ENCODE measurements around the gene HIPK2.

HIPK2 gene

DNA sequence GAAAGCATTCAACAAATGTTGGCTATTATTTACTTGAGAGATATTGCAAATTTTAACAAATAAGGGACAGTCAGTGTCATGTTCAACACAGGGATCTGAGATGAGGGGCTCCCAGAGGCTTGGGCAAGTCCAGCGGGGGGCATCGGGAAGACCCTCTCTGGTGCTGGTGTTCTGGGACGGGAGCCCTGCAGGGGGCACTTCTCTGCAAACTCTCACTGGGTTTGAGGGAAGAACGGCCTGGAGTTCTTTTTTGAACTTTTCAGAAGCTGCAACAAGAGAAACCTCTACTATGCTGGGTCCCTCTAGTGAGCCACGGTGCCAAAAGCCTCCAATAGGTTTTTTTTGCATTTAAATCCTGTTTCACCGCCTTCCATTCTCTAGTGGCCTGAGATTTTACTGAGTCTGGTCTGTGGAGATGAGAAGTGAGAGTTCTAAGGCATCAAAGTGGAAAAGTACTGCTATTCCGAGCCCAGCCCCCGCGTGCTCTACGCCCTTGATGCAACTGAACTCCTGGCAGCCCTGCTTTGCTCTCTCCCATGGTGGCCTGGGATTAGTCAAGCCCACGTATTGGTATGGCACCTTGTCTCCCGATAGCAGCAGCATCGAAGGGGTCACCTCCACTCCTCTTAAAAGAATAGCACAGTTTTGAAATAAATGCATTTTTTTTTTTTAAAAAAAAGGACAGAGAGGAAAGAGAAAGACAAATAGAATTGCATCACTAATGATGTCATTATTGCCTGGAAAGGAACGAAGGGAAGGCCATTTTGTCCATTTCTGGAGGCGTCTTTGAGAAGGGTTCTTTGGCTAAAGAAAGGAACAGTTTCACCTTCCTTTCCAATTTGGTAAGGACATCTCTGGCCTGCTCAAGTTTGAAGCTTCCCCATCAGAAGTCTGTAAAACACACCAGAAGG, 210.8 kb downstream of the HIPK2 start:
- TF ChIP-seq GATA3 (IDR thresholded peaks at IDR 0.05; ENCODE audit: low read depth, low read length) (no peak), GATA2 (IDR thresholded peaks at IDR 0.05; ENCODE audit: low read depth, low read length) (no peak)

DNA sequence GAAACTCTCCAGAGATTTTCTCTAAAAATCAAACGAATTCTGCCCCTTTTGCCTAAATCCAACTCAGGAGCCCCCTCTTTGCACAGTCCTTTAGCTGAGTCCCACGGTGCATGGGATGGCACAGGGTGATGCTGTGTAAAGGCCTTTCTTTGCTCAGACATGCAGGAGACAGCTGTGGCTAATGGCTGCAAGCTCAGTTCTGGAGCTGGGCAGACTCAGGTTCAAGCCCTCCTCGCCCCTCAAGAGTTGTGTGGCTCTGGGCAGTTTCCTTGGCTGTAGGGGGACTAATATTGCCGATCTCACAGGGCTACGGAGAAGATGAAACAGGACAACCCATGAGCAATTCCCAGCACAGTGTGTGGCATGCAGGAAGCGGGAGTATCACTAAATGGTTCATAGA, 211.7 kb downstream of the HIPK2 start:
- TF ChIP-seq GATA3 (IDR thresholded peaks at IDR 0.05; ENCODE audit: low read depth, low read length) (no peak), GATA2 (IDR thresholded peaks at IDR 0.05; ENCODE audit: low read depth, low read length) (no peak)

DNA sequence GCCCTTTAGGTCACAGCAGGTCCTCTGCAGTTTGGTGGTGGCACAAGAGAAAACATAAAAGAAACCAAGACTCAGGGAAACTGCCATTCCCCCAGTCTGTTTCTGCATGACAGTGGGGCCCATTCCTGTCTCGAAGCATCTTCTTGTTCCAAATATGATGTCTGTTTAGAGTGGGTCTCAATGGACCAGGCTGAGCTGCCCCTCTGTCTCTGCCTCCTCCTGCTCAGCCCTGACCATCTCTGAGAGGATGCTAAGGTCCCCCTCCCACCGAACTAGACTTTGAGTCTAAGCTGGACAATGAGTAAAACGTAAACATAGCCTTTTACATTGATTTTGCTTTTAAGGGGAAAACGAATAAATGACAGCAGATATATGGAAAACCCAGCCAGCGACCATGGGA, 213.9 kb downstream of the HIPK2 start:
- TF ChIP-seq GATA2 (IDR thresholded peaks at IDR 0.05; ENCODE audit: low read depth, low read length) (no peak), GATA3 (IDR thresholded peaks at IDR 0.05; ENCODE audit: low read depth, low read length) (no peak)

DNA sequence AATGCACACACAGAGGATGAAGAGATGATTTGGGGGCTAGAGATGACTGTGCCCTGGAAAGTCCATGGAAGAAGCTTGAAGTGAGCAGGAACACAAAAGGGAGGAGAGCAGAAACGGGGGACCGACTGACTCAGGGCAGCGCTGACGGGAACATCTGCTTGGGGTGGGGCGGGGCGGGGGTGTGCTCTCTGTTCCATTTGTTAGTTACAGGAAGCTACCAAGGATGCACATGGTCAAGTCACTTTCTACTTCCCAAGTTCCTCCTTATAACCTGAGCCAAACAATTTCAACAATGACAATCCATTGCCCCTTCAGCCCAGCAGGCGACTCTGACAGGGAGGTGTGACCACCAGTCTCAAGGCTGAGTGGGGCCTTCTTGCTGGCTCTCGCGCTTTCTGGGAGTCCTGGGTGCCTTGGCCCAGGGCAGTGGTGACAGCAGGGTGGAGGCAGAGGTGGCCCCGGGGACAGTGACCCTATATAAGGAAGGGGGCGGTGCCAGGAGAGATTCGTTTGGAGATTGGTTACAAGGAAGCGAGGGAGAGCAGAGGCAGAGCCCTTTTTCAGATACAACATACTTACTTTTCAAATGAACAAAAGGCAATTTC, 214.7 kb downstream of the HIPK2 start:
- TF ChIP-seq GATA3 (IDR thresholded peaks at IDR 0.05; ENCODE audit: low read depth, low read length) (no peak), GATA2 (IDR thresholded peaks at IDR 0.05; ENCODE audit: low read depth, low read length) (no peak)

DNA sequence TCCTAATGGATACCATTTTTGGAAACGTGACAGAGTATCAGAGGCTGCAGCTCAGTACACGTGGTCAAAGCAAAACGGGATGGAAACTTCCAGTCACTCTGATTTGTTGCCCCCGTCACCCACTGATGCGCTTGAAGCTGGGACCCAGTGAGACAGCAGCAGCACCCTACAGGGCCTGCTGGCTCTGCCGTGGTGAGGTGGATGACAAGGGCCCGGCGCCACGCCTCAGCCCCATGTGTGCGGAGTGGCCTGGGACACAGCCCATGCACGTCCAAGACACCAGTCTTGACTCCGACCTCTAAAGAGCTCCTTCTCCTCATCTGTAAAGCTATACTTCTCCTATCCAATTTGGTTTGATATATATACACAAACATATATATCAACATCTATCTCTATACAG, 215.3 kb downstream of the HIPK2 start:
- TF ChIP-seq GATA3 (IDR thresholded peaks at IDR 0.05; ENCODE audit: low read depth, low read length) (no peak), GATA2 (IDR thresholded peaks at IDR 0.05; ENCODE audit: low read depth, low read length) (no peak)

DNA sequence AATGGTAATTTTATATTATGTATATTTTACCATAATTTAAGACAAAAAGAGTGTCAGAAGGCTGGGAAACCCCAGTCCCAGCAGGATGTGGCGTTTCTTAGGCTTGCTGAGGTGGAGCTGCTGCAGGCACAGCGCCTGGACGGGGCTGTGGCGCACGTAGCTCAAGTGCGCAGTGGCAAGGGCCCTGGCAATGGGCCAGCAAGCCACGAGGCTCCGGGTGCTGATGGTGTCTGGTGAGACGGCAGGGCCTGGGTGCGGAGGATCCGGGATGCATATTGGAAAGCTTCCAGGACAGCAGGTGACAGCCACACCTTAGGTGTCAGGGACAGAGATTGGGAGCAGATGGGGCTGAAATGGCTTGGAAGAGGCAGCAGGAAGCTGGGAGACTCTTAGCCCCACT, 217.1 kb downstream of the HIPK2 start:
- TF ChIP-seq GATA3 (IDR thresholded peaks at IDR 0.05; ENCODE audit: low read depth, low read length) (no peak), GATA2 (IDR thresholded peaks at IDR 0.05; ENCODE audit: low read depth, low read length) (no peak)

DNA sequence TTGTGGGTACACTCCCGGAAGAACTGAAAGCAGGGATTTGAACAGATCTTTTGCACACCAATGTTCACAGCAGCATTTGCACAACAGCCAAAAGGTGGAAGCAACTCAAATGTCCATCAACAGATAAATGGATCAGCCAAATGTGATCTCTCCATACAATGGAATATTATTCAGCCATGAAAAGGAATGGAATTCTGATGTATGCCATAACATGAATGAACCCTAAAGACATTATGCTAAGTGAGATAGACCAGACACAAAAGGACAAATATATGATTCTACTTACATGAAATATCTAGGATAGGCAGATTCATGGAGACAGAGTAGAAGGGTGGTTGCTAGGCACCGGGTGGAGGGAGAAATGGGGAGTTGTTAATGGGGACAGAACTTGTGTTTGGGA, 217.6 kb downstream of the HIPK2 start:
- TF ChIP-seq GATA2 (IDR thresholded peaks at IDR 0.05; ENCODE audit: low read depth, low read length) (no peak), GATA3 (IDR thresholded peaks at IDR 0.05; ENCODE audit: low read depth, low read length) (no peak)

DNA sequence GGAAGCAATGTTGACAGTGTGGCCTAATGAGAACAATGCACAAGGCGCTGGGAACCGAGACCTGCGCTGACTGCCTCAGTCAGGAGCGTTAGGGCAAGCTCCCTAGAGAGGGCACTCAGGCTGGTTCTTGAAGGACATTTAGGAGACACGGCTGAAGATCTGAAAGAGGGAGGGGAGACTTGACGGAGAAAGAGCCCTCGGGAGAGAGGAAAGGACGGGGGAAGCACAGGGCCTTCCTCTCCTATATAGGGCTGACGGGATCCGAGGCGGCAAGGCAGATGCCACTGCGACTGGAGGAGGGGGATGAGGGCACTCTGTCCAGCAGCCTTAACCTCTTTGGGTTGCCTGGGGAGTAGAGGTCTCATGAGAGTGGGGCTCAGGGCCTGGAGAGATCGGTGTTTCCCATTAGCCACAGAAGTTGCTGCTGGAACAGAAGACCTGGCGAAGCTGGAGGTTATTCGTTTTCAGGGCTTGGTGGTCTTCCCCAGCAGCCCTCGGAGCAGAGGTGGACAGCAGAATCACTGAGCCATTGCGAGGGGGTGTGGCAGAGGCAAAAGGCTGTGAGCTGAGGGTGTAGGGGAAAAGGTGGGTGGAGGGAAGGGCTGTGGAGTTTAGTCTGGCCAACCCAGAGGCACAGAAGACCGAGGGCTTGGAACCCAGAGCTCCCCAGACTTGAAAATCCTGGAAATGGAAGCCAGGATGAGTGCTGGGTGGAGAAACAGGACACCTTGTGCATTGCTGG, 218.3 kb downstream of the HIPK2 start:
- TF ChIP-seq GATA2 (IDR thresholded peaks at IDR 0.05; ENCODE audit: low read depth, low read length) (no peak), GATA3 (IDR thresholded peaks at IDR 0.05; ENCODE audit: low read depth, low read length) (no peak)

DNA sequence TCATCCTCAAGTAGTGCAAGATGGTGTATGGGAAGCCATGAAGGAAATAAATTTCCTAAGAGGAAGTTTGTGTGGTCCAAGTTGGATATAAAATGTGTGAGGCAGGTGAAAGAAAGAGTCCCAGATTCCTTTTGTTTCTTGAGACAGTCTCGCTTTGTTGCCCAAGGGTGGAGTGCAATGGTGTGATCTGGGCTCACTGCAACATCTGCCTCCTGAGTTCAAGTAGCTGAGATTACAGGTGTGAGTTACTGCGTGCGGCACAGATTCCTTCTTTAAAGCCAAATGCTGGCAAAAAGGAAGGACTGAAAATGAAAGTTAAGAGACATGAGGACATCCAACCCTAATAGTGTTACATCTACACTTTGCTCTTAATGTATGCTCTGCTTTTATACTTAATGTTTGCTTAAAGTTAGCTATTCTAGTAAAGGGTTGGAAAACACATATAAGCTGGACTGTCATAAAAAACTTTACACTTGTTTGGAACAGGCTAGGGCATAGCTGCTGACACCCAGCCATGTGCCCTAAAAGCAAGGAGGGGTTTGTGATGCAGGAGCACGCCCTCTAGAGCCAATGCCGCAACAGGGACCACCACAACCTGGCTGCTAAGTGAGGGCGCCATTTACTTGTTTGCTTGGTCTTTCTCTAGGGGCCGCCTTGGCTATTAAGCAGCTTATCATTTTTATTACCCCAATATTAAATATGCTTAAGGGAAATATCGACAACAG, 219.8 kb downstream of the HIPK2 start:
- TF ChIP-seq GATA2 (IDR thresholded peaks at IDR 0.05; ENCODE audit: low read depth, low read length), result no peak
- no peak for TF ChIP-seq GATA3 (IDR thresholded peaks at IDR 0.05; ENCODE audit: low read depth, low read length)

DNA sequence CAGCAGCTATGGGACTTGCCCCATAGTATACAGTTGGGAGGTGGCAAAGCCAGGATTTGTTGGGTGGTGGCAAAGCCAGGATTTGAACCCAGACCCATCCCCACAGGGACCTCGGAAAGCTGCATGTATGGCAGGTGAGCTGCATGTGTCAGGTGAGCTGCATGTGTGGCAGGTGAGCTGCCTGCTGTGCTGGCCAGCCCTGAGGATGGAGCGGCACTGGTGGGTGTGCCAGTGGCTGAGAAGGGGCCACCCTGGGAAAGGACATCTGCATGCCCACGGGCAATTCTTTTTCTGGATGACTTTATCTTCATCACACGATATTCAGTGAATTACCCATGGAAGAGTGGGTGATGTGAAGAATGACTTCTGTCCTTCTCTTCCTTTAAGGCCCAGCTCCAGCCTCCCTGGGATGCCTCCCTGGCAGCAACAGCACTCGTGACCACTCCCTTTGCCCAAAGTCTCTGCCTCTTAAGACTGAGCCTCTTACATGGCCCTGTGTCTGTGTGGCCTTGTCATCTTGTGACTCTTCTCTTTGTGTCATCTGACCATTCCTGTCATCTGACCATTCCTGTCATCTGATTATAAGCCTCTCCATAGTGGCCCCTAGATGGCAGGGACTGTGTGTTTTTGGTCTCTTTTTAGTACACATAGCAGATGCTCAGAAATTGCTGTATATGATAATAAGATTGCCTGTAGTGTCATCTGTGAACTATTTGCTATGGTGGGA, 229.3 kb downstream of the HIPK2 start:
- TF ChIP-seq GATA2 (IDR thresholded peaks at IDR 0.05; ENCODE audit: low read depth, low read length), result no peak
- TF ChIP-seq GATA3 (IDR thresholded peaks at IDR 0.05; ENCODE audit: low read depth, low read length), result no peak

DNA sequence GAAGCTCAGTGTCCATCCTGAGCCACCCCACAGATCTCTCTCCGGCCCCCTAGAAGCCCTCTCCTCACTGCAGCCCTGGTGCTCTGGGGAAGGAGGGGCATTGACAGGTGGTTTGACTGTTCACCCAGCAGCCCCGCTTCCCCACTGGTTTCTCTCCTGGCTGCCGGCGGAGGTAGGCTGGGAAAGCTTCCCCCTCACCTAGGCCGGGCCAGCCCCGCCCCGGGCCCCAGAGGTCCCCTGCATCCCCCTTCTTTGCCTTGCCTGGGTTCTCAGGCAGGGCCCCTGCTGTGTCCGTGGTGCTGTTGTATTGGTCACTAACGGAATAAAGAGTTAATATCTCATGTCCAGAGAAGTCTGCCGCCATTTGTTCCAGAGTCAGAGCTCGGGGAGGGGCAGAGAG, 233.2 kb downstream of the HIPK2 start:
- TF ChIP-seq GATA3 (IDR thresholded peaks at IDR 0.05; ENCODE audit: low read depth, low read length), result no peak
- TF ChIP-seq GATA2 (IDR thresholded peaks at IDR 0.05; ENCODE audit: low read depth, low read length), result no peak

DNA sequence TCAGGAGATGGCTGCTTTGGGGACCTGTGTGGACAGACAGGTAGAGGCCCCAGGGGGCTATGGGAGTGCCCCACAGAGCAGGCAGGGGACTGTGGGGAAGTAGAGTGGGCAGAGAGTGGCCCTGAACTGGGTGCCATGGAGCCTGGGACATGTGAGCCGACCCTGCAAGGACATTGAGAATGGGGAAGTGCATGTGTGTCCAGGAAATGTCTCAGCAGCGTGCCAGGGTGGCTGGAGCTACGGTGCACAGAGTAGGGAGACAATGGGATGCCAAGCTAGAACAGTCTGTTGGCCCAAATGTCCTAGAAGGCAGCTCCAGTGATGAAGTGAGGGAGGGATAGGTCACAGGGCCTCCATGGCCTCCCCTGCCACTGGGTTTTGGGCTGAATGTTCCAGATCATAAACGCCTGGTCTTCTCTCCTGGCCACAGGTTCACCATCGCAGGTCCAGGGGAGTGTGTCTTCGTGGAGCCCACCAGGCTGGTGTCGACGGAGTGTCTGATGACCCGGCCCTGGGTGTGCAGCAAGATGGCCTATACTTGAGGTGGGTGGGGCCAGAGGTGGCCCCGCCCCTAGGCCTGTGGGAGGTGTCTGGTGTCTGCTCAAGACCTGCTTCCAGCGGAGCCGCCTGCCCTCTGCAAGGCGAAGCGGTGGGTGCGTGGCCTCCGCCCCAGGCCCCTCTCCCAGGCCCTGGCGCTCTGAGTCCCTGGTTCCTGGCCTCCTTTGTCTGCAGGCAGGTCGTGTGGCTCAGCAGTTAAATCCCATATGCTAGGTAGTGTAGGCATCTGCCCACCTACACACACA, 233.8 kb downstream of the HIPK2 start:
- TF ChIP-seq GATA2 (IDR thresholded peaks at IDR 0.05; ENCODE audit: low read depth, low read length), result no peak
- no peak for TF ChIP-seq GATA3 (IDR thresholded peaks at IDR 0.05; ENCODE audit: low read depth, low read length)
